GM12892 (cell line): ENCODE results near the gene SPINK1.

Experiments used
- POLR2A ChIP-seq: IDR thresholded peaks from 2 replicates; pipeline ENCODE4 v1.6.1; 2011; ENCODE audit warnings: low read depth, low read length, control low read depth
- POLR2AphosphoS5 ChIP-seq: IDR thresholded peaks from 2 replicates; pipeline ENCODE4 v1.6.1; 2011; ENCODE audit warnings: low read depth, low read length, control low read depth
- TAF1 ChIP-seq: IDR thresholded peaks from 2 replicates; pipeline ENCODE4 v1.6.1; 2011; ENCODE audit warnings: low read depth, mild to moderate bottlenecking, control low read depth, low read length, borderline replicate concordance

DNA sequence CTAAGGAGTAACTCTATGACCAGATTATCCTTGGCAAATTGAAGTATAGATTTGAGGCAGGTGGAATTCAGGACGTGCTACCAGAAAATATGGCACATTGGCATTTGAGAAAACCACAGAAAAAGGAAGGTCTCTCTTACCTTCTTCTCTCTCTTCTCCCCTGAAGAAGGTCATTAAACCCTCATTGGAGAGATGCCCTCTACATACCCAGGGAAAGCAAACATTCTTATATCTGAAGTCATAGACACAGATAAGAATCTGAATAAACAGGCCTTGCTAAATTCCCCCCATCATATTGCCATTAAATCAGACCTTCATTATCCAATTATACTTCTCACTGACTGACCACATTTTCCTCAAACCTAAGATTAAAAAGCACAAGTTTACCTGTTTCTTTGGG, 17.8 kb downstream of the SPINK1 start:
- TF ChIP-seq POLR2AphosphoS5 (no peak), TAF1 (no peak), POLR2A (no peak)
